HepG2 (cell line): ENCODE data around the gene KCNJ14. TPM values are rescaled to one million over a fixed set of nuclear protein-coding genes. Genes with fewer than 3 reads are reported as not detected.

Source experiments
- NCOA5 ChIP-seq: sonication (generic); formaldehyde crosslinking; IDR thresholded peaks from 2 replicates; pipeline ENCODE4 v1.4.0; 2020; ENCODE audit warnings: missing genetic modification reagents
- ZBTB4 ChIP-seq: sonication (generic); formaldehyde crosslinking; IDR thresholded peaks from 2 replicates; pipeline ENCODE4 v1.4.0; 2020; ENCODE audit warnings: missing genetic modification reagents, mild to moderate bottlenecking, borderline replicate concordance
- ZBTB42 ChIP-seq: sonication (generic); formaldehyde crosslinking; IDR thresholded peaks from 2 replicates; pipeline ENCODE4 v1.5.0; 2020; ENCODE audit warnings: mild to moderate bottlenecking, missing genetic modification reagents
- ZFP36L2 ChIP-seq: sonication (generic); formaldehyde crosslinking; IDR thresholded peaks from 2 replicates; pipeline ENCODE4 v1.4.0; 2020; ENCODE audit warnings: missing genetic modification reagents
- polyA plus RNA-seq, 8 experiments: library from polyadenylated mRNA; depleted of rRNA in 3 of 8; stranded (reverse) in 7 of 8; unstranded in 1 of 8; fragments of >200 nt; fragmentation: Illumina TruSeq in 4 of 8; extraction: Trizol in 4 of 8; gene quantifications; 2 replicates each; pipeline versions ENCODE4 v1.2.1 to v1.2.3, GENCODE V29; 2011 to 2016; ENCODE audit warnings: low read depth in 4 of 8, missing spikeins in 1 of 8, mixed read lengths in 1 of 8; ENCODE audit not compliant: insufficient read depth in 1 of 8
- total RNA-seq, 5 experiments: library from RNA; depleted of rRNA; stranded (reverse); fragments of >200 nt; fragmentation: Illumina TruSeq; extraction: Trizol; gene quantifications; 2 replicates each; pipeline ENCODE4 v1.2.3, GENCODE V29; 2016; ENCODE audit warnings: low read depth in 1 of 5
- TF ChIP-seq, protein P1 (sequence below): sonication (generic); formaldehyde crosslinking; IDR thresholded peaks from 2 replicates; pipeline ENCODE4 v1.5.0; 2020; ENCODE audit warnings: mild to moderate bottlenecking, missing genetic modification reagents, borderline replicate concordance

KCNJ14 gene
- total and polyA plus RNA-seq, 2 of the 13 experiments (the other 11 are each of a cell fraction or from before 2014, with no cell fraction given) = 0.20 to 0.51 TPM

DNA sequence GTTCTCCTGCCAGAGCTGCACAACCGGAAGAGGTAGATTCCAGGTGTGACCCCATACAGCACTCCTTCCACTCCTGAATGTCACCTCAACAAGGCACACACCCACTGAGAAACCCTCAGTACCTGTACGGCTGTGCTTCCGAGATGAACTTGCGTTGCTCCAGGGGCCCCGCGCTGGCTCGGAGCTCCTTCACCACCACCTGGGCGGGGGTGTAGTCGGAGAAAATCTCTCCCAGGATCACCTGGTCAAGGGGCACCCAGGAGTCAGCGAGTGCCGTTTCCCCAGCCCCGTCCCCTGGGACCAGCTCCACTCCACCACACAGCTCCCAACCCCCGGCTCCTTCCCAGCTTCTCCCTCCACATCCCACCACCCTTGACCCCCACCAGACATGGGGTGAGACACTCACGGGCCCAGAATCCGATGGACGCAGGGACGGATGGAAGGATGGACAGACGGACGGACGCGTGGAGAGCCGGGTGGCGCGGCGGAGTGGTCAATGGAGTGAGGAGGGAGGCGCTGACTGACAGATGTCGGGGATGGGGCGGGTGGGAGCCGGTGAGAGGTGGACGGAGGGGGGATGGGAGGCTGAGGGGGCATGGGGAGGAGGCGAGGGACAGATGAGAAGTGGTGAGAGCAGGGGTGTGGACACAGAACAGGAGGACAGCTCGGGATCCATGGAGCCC lies 53.5 kb downstream of the KCNJ14 start (continued):
- TF ChIP-seq ZBTB4 (CRISPR knock-in tag) = no peak
- TF ChIP-seq ZBTB42 (CRISPR knock-in tag) = no peak
- TF ChIP-seq ZFP36L2 (CRISPR knock-in tag) = no peak
- TF ChIP-seq, protein P1, sequence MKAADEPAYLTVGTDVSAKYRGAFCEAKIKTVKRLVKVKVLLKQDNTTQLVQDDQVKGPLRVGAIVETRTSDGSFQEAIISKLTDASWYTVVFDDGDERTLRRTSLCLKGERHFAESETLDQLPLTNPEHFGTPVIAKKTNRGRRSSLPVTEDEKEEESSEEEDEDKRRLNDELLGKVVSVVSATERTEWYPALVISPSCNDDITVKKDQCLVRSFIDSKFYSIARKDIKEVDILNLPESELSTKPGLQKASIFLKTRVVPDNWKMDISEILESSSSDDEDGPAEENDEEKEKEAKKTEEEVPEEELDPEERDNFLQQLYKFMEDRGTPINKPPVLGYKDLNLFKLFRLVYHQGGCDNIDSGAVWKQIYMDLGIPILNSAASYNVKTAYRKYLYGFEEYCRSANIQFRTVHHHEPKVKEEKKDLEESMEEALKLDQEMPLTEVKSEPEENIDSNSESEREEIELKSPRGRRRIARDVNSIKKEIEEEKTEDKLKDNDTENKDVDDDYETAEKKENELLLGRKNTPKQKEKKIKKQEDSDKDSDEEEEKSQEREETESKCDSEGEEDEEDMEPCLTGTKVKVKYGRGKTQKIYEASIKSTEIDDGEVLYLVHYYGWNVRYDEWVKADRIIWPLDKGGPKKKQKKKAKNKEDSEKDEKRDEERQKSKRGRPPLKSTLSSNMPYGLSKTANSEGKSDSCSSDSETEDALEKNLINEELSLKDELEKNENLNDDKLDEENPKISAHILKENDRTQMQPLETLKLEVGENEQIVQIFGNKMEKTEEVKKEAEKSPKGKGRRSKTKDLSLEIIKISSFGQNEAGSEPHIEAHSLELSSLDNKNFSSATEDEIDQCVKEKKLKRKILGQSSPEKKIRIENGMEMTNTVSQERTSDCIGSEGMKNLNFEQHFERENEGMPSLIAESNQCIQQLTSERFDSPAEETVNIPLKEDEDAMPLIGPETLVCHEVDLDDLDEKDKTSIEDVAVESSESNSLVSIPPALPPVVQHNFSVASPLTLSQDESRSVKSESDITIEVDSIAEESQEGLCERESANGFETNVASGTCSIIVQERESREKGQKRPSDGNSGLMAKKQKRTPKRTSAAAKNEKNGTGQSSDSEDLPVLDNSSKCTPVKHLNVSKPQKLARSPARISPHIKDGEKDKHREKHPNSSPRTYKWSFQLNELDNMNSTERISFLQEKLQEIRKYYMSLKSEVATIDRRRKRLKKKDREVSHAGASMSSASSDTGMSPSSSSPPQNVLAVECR (CRISPR knock-in tag) = no peak
- no peak for TF ChIP-seq NCOA5
- TF ChIP-seq, all 625 proteins: peak for 0
